ENCODE measurements around the gene SMPDL3A. TPM values are rescaled to one million over a fixed set of nuclear protein-coding genes. Genes with fewer than 3 reads are reported as not detected.
A peak's percentile ranks its signal among the peaks of the same experiment; 100 is the strongest.

The SMPDL3A gene
- total RNA-seq, 2 experiments from 2014 or later = 0.14 TPM; not detected in 1

DNA sequence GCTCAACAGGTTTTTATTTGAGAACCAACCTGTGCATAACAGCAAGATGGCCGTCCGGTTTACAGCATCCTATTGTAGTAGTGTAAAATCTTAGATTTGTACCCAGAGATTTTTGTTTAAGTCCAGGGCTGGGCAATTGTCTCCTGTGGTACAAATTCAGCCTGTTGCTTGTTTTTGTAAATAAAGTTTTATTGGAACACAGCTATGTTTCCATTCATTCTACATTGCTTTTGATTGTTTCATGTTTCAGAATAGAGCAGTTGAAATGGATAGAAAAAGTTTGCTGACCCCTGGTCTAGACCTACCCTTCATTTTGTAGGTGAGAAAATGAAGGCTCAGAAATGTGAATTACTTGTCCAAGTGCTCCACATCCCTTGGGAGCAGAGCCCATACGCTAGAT is 8.5 kb downstream of the SMPDL3A start:
- no peak overlapping the region for H3K4me3 Mint-ChIP-seq
- ChIA-PET CTCF (interaction anchor here (1.1 kb wide), 1 partner anchor 8 kb away, joined by 5 read pairs; the partner anchor contains the start of gene SMPDL3A), POLR2A (no interaction called here)
- H3K27ac Mint-ChIP-seq = no peak overlapping the region
- intact Hi-C loops (cut with micrococcal nuclease) = no loop called here
- ATAC-seq (no peak), DNase-seq (no peak)
- peaks cover 3% of the 10 kb centered on the region for H3K4me1 Mint-ChIP-seq (ENCODE audit: low read depth)
- no peaks in the 10 kb centered on the region for H3K36me3 Mint-ChIP-seq (ENCODE audit: low read depth)
- H3K9me3 Mint-ChIP-seq = no peaks in the 10 kb centered on the region
- H3K27me3 Mint-ChIP-seq = peaks cover 5% of the 10 kb centered on the region
- TF ChIP-seq, protein P1, sequence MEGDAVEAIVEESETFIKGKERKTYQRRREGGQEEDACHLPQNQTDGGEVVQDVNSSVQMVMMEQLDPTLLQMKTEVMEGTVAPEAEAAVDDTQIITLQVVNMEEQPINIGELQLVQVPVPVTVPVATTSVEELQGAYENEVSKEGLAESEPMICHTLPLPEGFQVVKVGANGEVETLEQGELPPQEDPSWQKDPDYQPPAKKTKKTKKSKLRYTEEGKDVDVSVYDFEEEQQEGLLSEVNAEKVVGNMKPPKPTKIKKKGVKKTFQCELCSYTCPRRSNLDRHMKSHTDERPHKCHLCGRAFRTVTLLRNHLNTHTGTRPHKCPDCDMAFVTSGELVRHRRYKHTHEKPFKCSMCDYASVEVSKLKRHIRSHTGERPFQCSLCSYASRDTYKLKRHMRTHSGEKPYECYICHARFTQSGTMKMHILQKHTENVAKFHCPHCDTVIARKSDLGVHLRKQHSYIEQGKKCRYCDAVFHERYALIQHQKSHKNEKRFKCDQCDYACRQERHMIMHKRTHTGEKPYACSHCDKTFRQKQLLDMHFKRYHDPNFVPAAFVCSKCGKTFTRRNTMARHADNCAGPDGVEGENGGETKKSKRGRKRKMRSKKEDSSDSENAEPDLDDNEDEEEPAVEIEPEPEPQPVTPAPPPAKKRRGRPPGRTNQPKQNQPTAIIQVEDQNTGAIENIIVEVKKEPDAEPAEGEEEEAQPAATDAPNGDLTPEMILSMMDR (IDR thresholded peaks at IDR 0.05) = no peak

DNA sequence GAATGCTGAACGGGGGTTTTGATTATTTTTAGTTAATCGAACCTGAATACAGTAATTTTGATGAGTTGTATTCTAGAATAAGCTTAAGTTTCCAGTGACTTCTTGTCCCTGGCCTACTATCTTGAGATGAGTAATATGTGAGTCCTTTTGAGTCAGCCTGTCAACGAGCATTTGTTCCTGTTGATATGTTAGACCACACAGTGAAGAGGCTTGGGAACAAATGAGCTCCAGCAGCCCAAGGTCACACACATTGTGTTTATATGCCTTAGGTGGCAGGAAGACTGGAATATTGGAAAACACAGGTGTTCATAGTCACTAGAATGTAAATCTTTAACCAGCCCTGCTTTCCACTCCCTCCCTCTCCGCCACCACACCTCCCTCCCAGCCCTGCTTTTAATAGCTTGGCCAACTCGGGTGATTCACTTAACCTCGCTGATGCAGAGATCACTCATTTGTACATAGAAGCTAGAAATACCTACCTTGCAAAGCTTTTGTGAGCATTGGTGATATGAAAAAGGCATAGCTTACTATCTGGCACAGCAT is 9.1 kb downstream of the SMPDL3A start:
- CTCF ChIA-PET = interaction anchor here (1.1 kb wide), 1 partner anchor 9 kb away, joined by 5 read pairs; the partner anchor contains the start of gene SMPDL3A
- TF ChIP-seq, protein P1 (IDR thresholded peaks at IDR 0.05) = no peak
- ATAC-seq (peak; percentile 74), DNase-seq (peak; percentile 32)
- Mint-ChIP-seq H3K27ac (no peak overlapping the region), H3K4me3 (no peak overlapping the region), H3K36me3 (ENCODE audit: low read depth) (no peaks in the 10 kb centered on the region), H3K4me1 (ENCODE audit: low read depth) (peaks cover 3% of the 10 kb centered on the region), H3K9me3 (no peaks in the 10 kb centered on the region), H3K27me3 (peaks cover 3% of the 10 kb centered on the region)
- POLR2A ChIA-PET = no interaction called here
- intact Hi-C loops (cut with micrococcal nuclease) = no loop called here

DNA sequence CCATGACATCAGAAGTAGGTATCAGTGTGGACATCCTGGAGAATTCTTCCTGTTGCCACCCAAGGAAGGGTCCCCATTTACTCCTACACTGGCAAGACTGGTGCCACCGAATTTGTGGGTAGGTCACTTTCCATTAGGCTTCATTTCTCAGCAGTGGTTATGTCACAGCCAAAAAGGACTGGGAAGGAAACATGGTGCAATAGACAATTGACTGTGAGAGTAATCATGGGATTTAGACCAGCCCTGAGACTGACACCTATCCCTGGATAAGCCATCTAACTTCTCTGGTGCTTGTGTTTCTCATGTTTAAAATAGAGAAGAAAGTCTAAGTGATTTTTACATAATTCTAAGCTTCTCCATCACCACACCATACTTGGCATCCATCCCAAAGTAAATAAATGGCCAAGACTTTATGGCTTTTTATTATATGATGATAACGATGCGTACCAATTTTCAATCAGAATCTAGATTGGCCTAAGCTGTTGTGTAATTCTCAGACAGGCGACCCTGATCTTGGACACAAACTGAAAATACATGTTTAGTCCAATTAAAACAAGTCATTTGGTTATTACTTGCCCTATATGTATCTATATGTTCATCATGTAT is 10.2 kb downstream of the SMPDL3A start:
- H3K9me3 Mint-ChIP-seq = no peaks in the 10 kb centered on the region
- peaks cover 3% of the 10 kb centered on the region for H3K4me1 Mint-ChIP-seq (ENCODE audit: low read depth)
- H3K36me3 Mint-ChIP-seq (ENCODE audit: low read depth) = no peaks in the 10 kb centered on the region
- CTCF ChIA-PET = no interaction called here
- no peak for ATAC-seq
- H3K4me3 Mint-ChIP-seq = no peak overlapping the region
- TF ChIP-seq, protein P1 (IDR thresholded peaks at IDR 0.05) = no peak
- peaks cover 3% of the 10 kb centered on the region for H3K27me3 Mint-ChIP-seq
- intact Hi-C loops (cut with micrococcal nuclease) = no loop called here
- no peak for DNase-seq
- POLR2A ChIA-PET = no interaction called here
- no peak overlapping the region for H3K27ac Mint-ChIP-seq

GRCh38 chr6:122799916-122800686 is 11.0 kb downstream of the SMPDL3A start:
- ChIA-PET POLR2A (no interaction called here), CTCF (no interaction called here)
- DNase-seq = no peak
- TF ChIP-seq, protein P1 (IDR thresholded peaks at IDR 0.05) = no peak
- no peak overlapping the region for H3K4me3 Mint-ChIP-seq
- no peak overlapping the region for H3K27ac Mint-ChIP-seq
- ATAC-seq = no peak
- no peaks in the 10 kb centered on the region for H3K9me3 Mint-ChIP-seq
- intact Hi-C loops (cut with micrococcal nuclease) = no loop called here
- H3K36me3 Mint-ChIP-seq (ENCODE audit: low read depth) = no peaks in the 10 kb centered on the region
- peaks cover 3% of the 10 kb centered on the region for H3K4me1 Mint-ChIP-seq (ENCODE audit: low read depth)
- peaks cover 3% of the 10 kb centered on the region for H3K27me3 Mint-ChIP-seq

- DNase-seq = no peak
- intact Hi-C loops (cut with micrococcal nuclease) = no loop called here
- Mint-ChIP-seq H3K36me3 (ENCODE audit: low read depth) (no peaks in the 10 kb centered on the region), H3K4me1 (ENCODE audit: low read depth) (peaks cover 3% of the 10 kb centered on the region), H3K4me3 (no peak overlapping the region), H3K9me3 (no peaks in the 10 kb centered on the region), H3K27ac (no peak overlapping the region), H3K27me3 (peaks cover 3% of the 10 kb centered on the region)
- CTCF ChIA-PET = interaction anchor here (0.7 to 1.5 kb wide), 2 partner anchors 11 to 38 kb away, joined by 3 to 4 read pairs; no protein-coding TSS in a partner anchor
- POLR2A ChIA-PET = no interaction called here
- TF ChIP-seq, protein P1 (IDR thresholded peaks at IDR 0.05) = no peak
- no peak for ATAC-seq
Observed at GRCh38 chr6:122800906-122801305, 11.8 kb downstream of the SMPDL3A start.
